Keratinocyte (primary cell): Measurements from ENCODE around the gene FUT8. TPM values are rescaled to one million over a fixed set of nuclear protein-coding genes. Genes with fewer than 3 reads are reported as not detected.

Experiments used
- DNase-seq: peaks from one replicate; pipeline ENCODE4 v3.0.0-alpha.2; 2011; ENCODE audit warnings: low read depth, missing footprints, low spot score
- FAIRE-seq: peaks from 2 replicates; lab custom pipeline; 2011; peaks lifted over from hg19 to GRCh38; lab: Jason Lieb, UNC
- H2AFZ ChIP-seq: 2 replicates; pipeline ENCODE4 v1.6.0; 2012; ENCODE audit warnings: low read length, control low read depth, inconsistent platforms; ENCODE audit not compliant: control insufficient read depth
- H3K27ac ChIP-seq: 2 replicates; pipeline ENCODE4 v1.5.1; 2011; ENCODE audit warnings: low read length; ENCODE audit not compliant: control insufficient read depth, insufficient read depth
- H3K27me3 ChIP-seq: 3 replicates; pipeline ENCODE4 v1.6.0; 2011; ENCODE audit warnings: low read length; ENCODE audit not compliant: control insufficient read depth, insufficient read depth; ENCODE audit errors: extremely low read depth
- H3K36me3 ChIP-seq, 2 experiments: 2 replicates in 1 of 2; 3 replicates in 1 of 2; pipeline ENCODE4 v1.5.1; 2011; ENCODE audit warnings: low read length in 2 of 2, mild to moderate bottlenecking in 1 of 2; ENCODE audit not compliant: control insufficient read depth in 2 of 2, insufficient read depth in 2 of 2; ENCODE audit errors: extremely low read depth in 1 of 2
- H3K4me1 ChIP-seq: 3 replicates; pipeline ENCODE4 v1.5.1; 2011; ENCODE audit warnings: low read length; ENCODE audit not compliant: control insufficient read depth, insufficient read depth; ENCODE audit errors: extremely low read depth
- H3K4me2 ChIP-seq: 3 replicates; pipeline ENCODE4 v1.6.0; 2011; ENCODE audit warnings: low read depth, low read length; ENCODE audit not compliant: control insufficient read depth, insufficient read depth; ENCODE audit errors: extremely low read depth
- H3K4me3 ChIP-seq, 3 experiments: fragments of 200-600 bp in 1 of 3; sonication (generic) in 1 of 3; 2 replicates in 2 of 3; 3 replicates in 1 of 3; pipeline ENCODE4 v1.5.1; 2011 to 2016; ENCODE audit warnings: low read length in 3 of 3, mild to moderate bottlenecking in 3 of 3, control low read depth in 2 of 3, inconsistent platforms in 1 of 3, low read depth in 1 of 3, mixed read lengths in 1 of 3, mixed run types in 1 of 3, moderate library complexity in 1 of 3; ENCODE audit not compliant: control insufficient read depth in 2 of 3, insufficient read depth in 2 of 3; ENCODE audit errors: extremely low read depth in 1 of 3
- H3K79me2 ChIP-seq: 2 replicates; pipeline ENCODE4 v1.6.0; 2012; ENCODE audit warnings: low read length; ENCODE audit not compliant: control insufficient read depth, insufficient read depth
- H3K9ac ChIP-seq: 3 replicates; pipeline ENCODE4 v1.6.0; 2011; ENCODE audit warnings: low read length; ENCODE audit not compliant: control insufficient read depth, insufficient read depth; ENCODE audit errors: extremely low read depth
- H3K9me1 ChIP-seq: 3 replicates; pipeline ENCODE4 v1.6.0; 2011; ENCODE audit warnings: low read length; ENCODE audit not compliant: control insufficient read depth, insufficient read depth; ENCODE audit errors: extremely low read depth
- H3K9me3 ChIP-seq: 2 replicates; pipeline ENCODE4 v1.5.1; 2012; ENCODE audit warnings: low read depth, low read length; ENCODE audit not compliant: control insufficient read depth
- H4K20me1 ChIP-seq: 3 replicates; pipeline ENCODE4 v1.6.0; 2011; ENCODE audit warnings: low read length; ENCODE audit not compliant: control insufficient read depth, insufficient read depth; ENCODE audit errors: extremely low read depth
- CTCF ChIP-seq, 3 experiments: IDR thresholded peaks in 1 of 3; conservative IDR thresholded peaks in 1 of 3; optimal IDR thresholded peaks in 1 of 3; 2 replicates in 2 of 3; 3 replicates in 1 of 3; pipeline versions ENCODE3 to v1.5.1; 2011; ENCODE audit warnings: low read length in 3 of 3, mild to moderate bottlenecking in 3 of 3, moderate library complexity in 2 of 3, control low read depth in 1 of 3, inconsistent platforms in 1 of 3; ENCODE audit not compliant: insufficient read depth in 2 of 3; ENCODE audit errors: extremely low read depth in 1 of 3
- EZH2 ChIP-seq: IDR thresholded peaks from one replicate; pipeline ENCODE4 v1.6.1; 2012; ENCODE audit warnings: inconsistent platforms, mild to moderate bottlenecking, low read length, moderate library complexity
- dilution Hi-C: fragments of 300-500 bp; cut with MboI; formaldehyde crosslinking; loops from one replicate; pipeline ENCODE4 v1.7.0; 2020; ENCODE audit warnings: low sequenced_read_pairs; ENCODE audit not compliant: extremely low pct_ligation_motif_present
- polyA plus RNA-seq, 5 experiments: library from polyadenylated mRNA; depleted of rRNA in 3 of 5; stranded (reverse) in 3 of 5; stranded (forward) in 1 of 5; unstranded in 1 of 5; fragments of >200 nt; gene quantifications; 1 replicate in 1 of 5; 2 replicates in 3 of 5; 3 replicates in 1 of 5; pipeline versions ENCODE4 v1.2.1 to v1.2.3, GENCODE V29; 2011 to 2012; ENCODE audit warnings: missing spikeins in 2 of 5, low read depth in 1 of 5, low replicate concordance in 1 of 5

Gene FUT8
- polyA plus RNA-seq, 1 donor (not counting 4 experiments of a cell fraction or from before 2014, with no cell fraction given): 12.5 TPM

GRCh38 chr14:65549429-65549828, 136.9 kb downstream of the FUT8 start:
- Histone ChIP-seq H3K27ac (no peak overlapping the region), H2AFZ (no peak overlapping the region), H4K20me1 (no peaks in the 10 kb centered on the region), H3K79me2 (no peaks in the 10 kb centered on the region), H3K4me1 (no peaks in the 10 kb centered on the region), H3K36me3 (no peaks in the 10 kb centered on the region), H3K27me3 (no peaks in the 10 kb centered on the region), H3K9me3 (no peaks in the 10 kb centered on the region), H3K9ac (no peak overlapping the region), H3K9me1 (no peaks in the 10 kb centered on the region), H3K4me2 (no peak overlapping the region), H3K4me3 (no peak overlapping the region)
- DNase-seq: no peak
- dilution Hi-C loops: no loop called here
- FAIRE-seq: no peak
- TF ChIP-seq CTCF (optimal IDR thresholded peaks at IDR 0.05 in 1 of 3, IDR thresholded peaks at IDR 0.05 in 1 of 3, conservative IDR thresholded peaks at IDR 0.05 in 1 of 3; ENCODE audit: extremely low read depth in 1 of 3, insufficient read depth in 2 of 3, low read length in 3 of 3): no peak
- no peak for TF ChIP-seq EZH2

DNA sequence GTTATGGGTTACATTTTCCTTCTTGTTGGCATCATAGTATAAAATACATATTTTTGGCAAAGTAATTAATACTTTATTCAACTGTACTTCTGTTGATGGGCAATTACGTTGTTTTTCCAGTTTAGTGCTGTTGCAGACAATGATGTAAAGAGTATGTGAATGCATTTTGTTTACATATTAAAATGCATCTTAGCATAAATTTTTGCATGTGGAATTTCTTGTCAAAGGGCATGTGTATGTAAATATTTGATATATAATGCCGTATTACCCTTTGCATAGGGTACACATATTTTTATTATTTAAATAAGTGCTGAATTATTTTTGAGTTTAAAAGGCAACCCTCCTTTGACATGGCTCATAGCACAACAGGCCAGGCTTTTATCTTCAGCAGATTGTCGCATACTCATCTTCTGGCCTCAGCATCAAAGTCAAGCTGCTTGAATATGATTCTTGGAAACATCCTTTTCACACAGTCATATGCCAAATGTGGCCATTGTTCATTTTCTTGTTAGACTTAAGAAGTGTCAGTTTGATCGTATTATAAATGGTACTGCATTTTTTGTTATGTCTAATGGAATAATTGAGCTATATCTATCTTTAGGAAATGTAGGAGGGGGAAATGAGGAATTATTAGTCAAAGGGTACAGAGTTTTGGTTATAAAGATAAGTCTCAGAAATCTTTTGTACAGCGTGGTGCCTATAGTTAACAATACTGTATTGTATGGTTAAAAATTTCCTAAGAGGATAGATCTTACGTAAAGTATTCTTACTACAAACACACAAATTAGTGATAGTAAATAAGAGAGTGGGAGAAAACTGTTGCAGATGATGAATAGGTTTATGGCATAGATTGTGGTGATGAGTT, 138.5 kb downstream of the FUT8 start:
- Histone ChIP-seq H3K9me1 (no peaks in the 10 kb centered on the region), H3K27ac (no peak overlapping the region), H3K4me1 (no peaks in the 10 kb centered on the region), H3K36me3 (no peaks in the 10 kb centered on the region), H3K9me3 (no peaks in the 10 kb centered on the region), H4K20me1 (no peaks in the 10 kb centered on the region), H3K4me3 (no peak overlapping the region), H3K4me2 (no peak overlapping the region), H2AFZ (no peak overlapping the region), H3K27me3 (no peaks in the 10 kb centered on the region), H3K79me2 (no peaks in the 10 kb centered on the region), H3K9ac (no peak overlapping the region)
- no peak for TF ChIP-seq EZH2
- TF ChIP-seq CTCF (optimal IDR thresholded peaks at IDR 0.05 in 1 of 3, IDR thresholded peaks at IDR 0.05 in 1 of 3, conservative IDR thresholded peaks at IDR 0.05 in 1 of 3; ENCODE audit: extremely low read depth in 1 of 3, insufficient read depth in 2 of 3, low read length in 3 of 3): no peak
- dilution Hi-C loops: no loop called here
- FAIRE-seq (no peak), DNase-seq (no peak)
